Middle frontal gyrus (tissue), 1 donor: Measurements from ENCODE around the gene ZNF230.
A peak's percentile ranks its signal among the peaks of the same experiment; 100 is the strongest.

Experiments used
- DNase-seq: peaks from one replicate; pipeline ENCODE4 v3.0.0-alpha.2; 2015; ENCODE audit warnings: low spot score; ENCODE audit errors: extremely low spot score

Gene ZNF230

DNA sequence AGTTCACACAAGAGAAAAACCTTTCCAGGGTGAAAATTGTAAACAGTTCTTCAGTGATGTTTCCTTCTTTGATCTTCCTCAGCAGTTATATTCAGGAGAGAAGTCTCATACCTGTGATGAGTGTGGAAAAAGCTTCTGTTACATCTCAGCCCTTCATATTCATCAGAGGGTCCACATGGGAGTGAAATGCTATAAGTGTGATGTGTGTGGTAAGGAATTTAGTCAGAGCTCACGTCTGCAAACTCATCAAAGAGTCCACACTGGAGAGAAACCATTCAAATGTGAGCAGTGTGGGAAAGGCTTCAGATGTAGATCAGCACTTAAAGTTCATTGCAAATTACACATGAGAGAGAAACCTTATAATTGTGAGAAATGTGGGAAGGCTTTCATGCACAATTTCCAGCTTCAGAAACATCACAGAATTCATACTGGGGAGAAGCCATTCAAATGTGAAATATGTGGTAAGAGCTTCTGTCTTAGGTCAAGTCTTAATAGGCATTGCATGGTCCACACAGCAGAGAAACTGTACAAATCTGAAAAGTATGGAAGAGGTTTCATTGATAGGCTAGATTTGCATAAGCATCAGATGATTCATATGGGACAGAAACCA is 29.3 kb downstream of the ZNF230 start:
- no peak for DNase-seq

DNA sequence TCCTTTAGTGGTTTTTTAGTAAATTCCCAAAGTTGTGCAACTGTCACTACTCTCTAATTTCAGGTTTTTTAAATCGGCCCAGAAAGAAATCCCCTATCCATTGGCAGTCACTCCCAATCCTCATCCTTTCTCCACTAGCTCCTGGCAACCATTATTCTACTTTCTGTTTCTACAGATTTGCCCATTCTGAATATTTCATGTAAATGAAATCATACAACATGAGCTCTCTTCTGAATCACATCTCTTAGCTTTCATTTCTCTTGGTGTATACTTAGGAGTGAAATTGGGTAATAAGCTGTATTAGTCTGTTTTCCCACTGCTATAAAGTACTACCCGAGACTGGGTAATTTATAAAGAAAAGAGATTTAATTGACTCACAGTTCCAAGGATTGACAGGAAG is 39.4 kb downstream of the ZNF230 start:
- DNase-seq = no peak

DNA sequence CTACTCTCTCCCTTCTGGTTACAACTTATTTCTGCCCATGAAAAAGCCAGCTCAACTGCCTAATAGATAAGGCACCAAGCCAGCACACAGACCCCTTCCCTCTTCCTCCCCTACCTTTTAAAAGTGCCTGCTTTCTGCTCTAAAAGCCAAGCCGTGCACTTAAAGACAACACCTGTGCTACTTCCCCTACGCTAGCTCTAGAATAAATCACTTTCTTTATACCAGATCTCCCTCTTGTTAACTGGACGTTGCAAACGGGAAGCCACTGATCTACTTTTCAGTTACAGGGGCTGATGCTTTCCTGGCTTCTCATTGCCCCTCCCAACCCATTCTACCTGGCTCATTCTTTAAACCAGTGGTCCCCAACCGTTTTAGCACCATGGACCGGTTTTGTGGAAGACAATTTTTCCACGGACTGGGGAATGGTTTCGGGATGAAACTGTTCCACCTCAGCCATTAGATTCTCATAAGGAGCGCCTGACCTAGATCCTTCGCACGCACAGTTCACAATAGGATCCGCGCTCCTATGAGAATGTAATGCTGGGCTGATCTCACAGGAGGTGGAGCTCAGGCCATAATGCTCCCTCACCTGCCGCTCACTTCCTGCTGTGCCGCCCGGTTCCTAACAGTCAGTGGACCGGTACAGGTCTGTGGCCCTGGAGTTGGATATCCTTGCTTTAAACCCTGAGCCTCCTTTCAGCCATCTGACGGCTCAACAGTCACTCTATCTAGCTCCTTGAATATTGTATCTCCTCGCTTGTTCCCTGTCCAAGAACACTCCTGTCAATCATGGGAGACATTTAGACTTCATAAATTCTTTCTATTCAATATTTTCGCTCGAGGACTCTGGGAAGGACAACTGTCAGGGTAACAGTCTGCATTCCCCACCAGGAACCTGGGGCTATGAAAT is 48.2 kb downstream of the ZNF230 start:
- peak; percentile 4 for DNase-seq

DNA sequence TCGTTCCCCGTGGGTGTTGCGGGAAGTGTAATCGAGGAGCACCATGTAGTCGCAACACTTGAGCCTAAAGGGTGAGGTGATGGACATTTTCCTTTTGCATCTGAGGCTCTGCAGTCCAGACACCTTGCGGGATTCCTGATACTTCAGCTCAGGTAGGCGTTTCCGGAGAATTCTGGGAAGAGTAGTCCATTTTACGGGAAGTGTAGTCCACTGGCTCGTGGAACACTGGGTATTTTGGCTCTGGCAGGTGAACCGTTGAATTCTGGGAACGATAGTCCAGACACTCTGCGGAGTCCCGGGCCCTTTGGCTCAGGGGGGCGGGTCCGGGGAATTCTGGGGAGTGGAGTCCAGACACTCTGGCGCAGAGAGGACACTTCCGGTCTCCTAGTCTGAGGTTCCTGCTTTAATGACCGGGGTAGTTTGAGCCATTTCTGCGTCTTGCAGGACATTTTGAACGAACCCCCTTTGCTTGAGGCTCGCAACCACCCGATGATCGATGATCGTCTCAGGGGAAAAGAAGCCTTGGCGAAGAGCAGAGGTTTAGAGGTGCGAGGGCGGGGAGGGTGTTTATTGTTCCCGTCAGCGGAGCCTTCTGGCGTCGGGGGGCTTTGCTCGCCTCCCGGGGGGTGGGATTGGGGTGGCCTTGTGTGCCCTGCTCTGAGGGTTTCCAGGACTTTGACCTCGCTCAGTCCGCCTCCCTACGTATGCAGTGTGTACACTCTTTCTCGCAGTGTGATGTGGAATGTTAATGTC is 49.1 kb downstream of the ZNF230 start, which contains the start of gene ZNF223:
Gene ZNF223 (plus strand): TSS at position 387 of the 753 bp plus-strand sequence. CDS start 3,141 bp downstream, outside the sequence.
- peak; percentile 96 for DNase-seq

DNA sequence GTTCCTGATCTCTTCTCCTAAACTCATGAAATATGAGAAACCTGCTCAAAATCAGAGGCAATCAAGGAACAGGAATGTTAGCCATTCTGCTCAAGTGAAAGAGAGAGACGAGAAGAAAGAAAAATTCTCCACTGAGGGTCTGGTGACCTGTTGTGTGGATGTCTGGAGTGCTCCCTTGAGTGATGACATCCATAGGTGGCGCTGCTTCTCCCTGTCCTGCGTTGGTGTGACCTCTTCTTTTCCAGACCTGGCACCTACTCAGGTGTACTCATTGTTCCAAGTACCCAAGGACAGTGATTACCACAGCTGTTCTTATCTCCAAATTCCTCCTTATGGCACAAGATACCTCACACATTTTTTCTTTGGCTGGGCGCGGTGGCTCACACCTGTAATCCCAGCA is 53.1 kb downstream of the ZNF230 start:
- no peak for DNase-seq

DNA sequence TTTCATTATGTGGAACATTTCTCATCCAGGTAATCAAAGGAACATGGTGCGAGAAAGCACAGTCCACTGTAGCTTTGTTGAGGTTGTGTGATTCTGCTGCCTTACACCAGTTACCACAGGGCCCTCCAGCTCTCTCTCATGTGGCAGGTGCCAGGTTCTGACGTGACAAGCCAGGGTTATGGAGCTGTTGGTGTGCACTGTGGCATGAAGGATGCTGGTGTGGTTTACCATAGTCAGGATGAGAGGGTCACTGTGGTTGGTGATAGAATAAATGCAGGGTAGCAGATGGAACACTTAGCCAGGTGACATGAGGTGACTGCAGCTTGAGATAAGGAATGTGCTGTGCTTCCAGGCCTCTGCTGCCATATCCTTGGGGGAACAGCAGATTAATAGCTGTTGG is 56.5 kb downstream of the ZNF230 start:
- DNase-seq = no peak

DNA sequence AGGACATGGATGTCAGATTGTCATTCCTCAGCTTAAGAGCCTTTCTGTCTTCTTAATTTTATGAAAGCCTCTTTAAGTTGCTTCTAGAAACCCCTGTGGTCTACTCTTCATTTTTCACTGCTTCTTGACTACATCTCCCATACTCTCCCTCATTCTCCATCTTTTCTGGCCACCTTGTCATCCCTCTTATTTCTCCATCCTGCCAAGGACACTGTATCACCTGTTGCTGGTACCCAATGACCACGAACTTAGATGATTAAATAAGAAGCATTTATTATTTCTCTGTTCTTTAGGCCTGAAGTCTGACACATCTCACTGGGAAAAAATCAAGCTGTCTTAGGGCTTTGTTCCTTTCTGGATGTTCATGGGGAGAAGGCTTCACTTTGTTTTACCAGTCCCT is 58.3 kb downstream of the ZNF230 start:
- DNase-seq = no peak
